GM21526 (cell line): Measurements from ENCODE around the gene OMP.
"Not testable (repeated sequence)": the region's sequence is repeated elsewhere in the genome, so short reads cannot be mapped to it uniquely, and the experiment has no call there.

Experiments
- ATAC-seq: cut with Tn5 transposase; IDR thresholded peaks from one replicate; pipeline ENCODE4 v1.9.1; 2021; ENCODE audit warnings: moderate library complexity; ENCODE audit not compliant: unreplicated experiment, low FRiP score

The OMP gene

GRCh38 chr11:77102246-77103210, at the start of gene OMP:
OMP (plus strand) TSS chr11:77102840; CDS start chr11:77102840, 0 bp downstream.
- no peak for ATAC-seq

- ATAC-seq = no peak
Measured at GRCh38 chr11:77053217-77054015, 49.2 kb upstream of the OMP start.

- no peak for ATAC-seq
Measured at GRCh38 chr11:77054084-77054483, 48.6 kb upstream of the OMP start.

- ATAC-seq = no peak
Measured at GRCh38 chr11:77055101-77055561, 47.5 kb upstream of the OMP start.

- ATAC-seq = no peak
Measured at GRCh38 chr11:77055913-77056312, 46.7 kb upstream of the OMP start.

GRCh38 chr11:77056814-77057402, 45.7 kb upstream of the OMP start:
- ATAC-seq = no peak

- no peak for ATAC-seq
Measured at GRCh38 chr11:77057938-77058474, 44.6 kb upstream of the OMP start.

GRCh38 chr11:77058900-77059299, 43.7 kb upstream of the OMP start:
- ATAC-seq = no peak

GRCh38 chr11:77059806-77060205, 42.8 kb upstream of the OMP start:
- no peak for ATAC-seq

GRCh38 chr11:77060234-77060633, 42.4 kb upstream of the OMP start:
- no peak for ATAC-seq

GRCh38 chr11:77061258-77061657, 41.4 kb upstream of the OMP start:
- ATAC-seq = not testable (repeated sequence)

GRCh38 chr11:77062924-77063323, 39.7 kb upstream of the OMP start:
- no peak for ATAC-seq

- ATAC-seq = no peak
Measured at GRCh38 chr11:77063407-77063806, 39.2 kb upstream of the OMP start.

- ATAC-seq = no peak
Measured at GRCh38 chr11:77063861-77064260, 38.8 kb upstream of the OMP start.

- ATAC-seq = no peak
Measured at GRCh38 chr11:77064648-77065217, 37.9 kb upstream of the OMP start.

GRCh38 chr11:77065878-77066228, 36.8 kb upstream of the OMP start:
- ATAC-seq = no peak

- ATAC-seq = peak; percentile 77
Measured at GRCh38 chr11:77066229-77067042, 36.2 kb upstream of the OMP start, which contains the start of gene CAPN5. CAPN5 (plus strand) TSS chr11:77066971; CDS start chr11:77084887, 17,916 bp downstream.

GRCh38 chr11:77067861-77068443, 34.7 kb upstream of the OMP start:
- no peak for ATAC-seq
